ENCODE data around the gene ATP11C.

- no peak for TF ChIP-seq CBX8 (IDR thresholded peaks at IDR 0.05; ENCODE audit: borderline replicate concordance, extremely low read depth, low read depth, low read length, poor library complexity, severe bottlenecking)
- peak in 2 of 3 experiments; percentile 18 to 28; a peak in 1 of 6 replicates for TF ChIP-seq CTCF (IDR thresholded peaks at IDR 0.05 in 2 of 3, conservative IDR thresholded peaks at IDR 0.05 in 1 of 3; ENCODE audit: insufficient read depth in 2 of 3, low read depth in 1 of 3, low read length in 3 of 3)
These were observed at the start of gene ATP11C for GRCh38 chrX:139932901-139933796.

All from K562 (cell line).